HepG2 (cell line): ENCODE measurements around the gene CASP3. TPM values are rescaled to one million over a fixed set of nuclear protein-coding genes. Genes with fewer than 3 reads are reported as not detected.

ENCODE experiments used
- FOSL2 ChIP-seq: sonication (generic); formaldehyde crosslinking; IDR thresholded peaks from 2 replicates; pipeline ENCODE4 v1.4.0; 2020; ENCODE audit warnings: missing genetic modification reagents
- GATAD2A ChIP-seq: IDR thresholded peaks from 2 replicates; pipeline ENCODE4 v1.6.1; 2016
- HOXA9 ChIP-seq: sonication (generic); formaldehyde crosslinking; IDR thresholded peaks from 2 replicates; pipeline ENCODE4 v1.8.1; 2022; ENCODE audit warnings: missing genetic modification reagents, mild to moderate bottlenecking, moderate library complexity, borderline replicate concordance
- KLF11 ChIP-seq: IDR thresholded peaks from 2 replicates; pipeline ENCODE4 v1.6.1; 2016; ENCODE audit warnings: missing compliant biosample characterization
- LCORL ChIP-seq, 2 experiments: fragments of 450-650 bp in 1 of 2; sonication (generic) in 1 of 2; formaldehyde crosslinking in 1 of 2; IDR thresholded peaks; 2 replicates each; pipeline versions ENCODE4 v1.5.0 to v1.6.1; 2017 to 2020; ENCODE audit warnings: antibody characterized with exemption in 1 of 2, missing genetic modification reagents in 1 of 2
- NR2F6 ChIP-seq, 2 experiments: IDR thresholded peaks; 2 replicates each; pipeline ENCODE4 v1.6.1; 2016; ENCODE audit warnings: antibody characterized with exemption in 1 of 2, mild to moderate bottlenecking in 1 of 2
- PRMT3 ChIP-seq: sonication (generic); formaldehyde crosslinking; IDR thresholded peaks from 2 replicates; pipeline ENCODE4 v1.8.1; 2022; ENCODE audit warnings: low read depth, mild to moderate bottlenecking, moderate library complexity, missing genetic modification reagents, borderline replicate concordance
- RFX1 ChIP-seq: fragments of 450-650 bp; IDR thresholded peaks from 2 replicates; pipeline ENCODE4 v1.6.1; 2017
- SALL1 ChIP-seq: sonication (generic); formaldehyde crosslinking; IDR thresholded peaks from 2 replicates; pipeline ENCODE4 v1.8.0; 2022; ENCODE audit warnings: mild to moderate bottlenecking, missing genetic modification reagents
- ZFX ChIP-seq: sonication (generic); formaldehyde crosslinking; IDR thresholded peaks from 2 replicates; pipeline ENCODE4 v1.4.0; 2020; ENCODE audit warnings: mild to moderate bottlenecking, low read depth, missing genetic modification reagents, moderate library complexity
- ZMYM4 ChIP-seq: sonication (generic); formaldehyde crosslinking; IDR thresholded peaks from 2 replicates; pipeline ENCODE4 v1.8.1; 2023; ENCODE audit warnings: mild to moderate bottlenecking, missing genetic modification reagents
- ZNF34 ChIP-seq: sonication (generic); formaldehyde crosslinking; IDR thresholded peaks from 2 replicates; pipeline ENCODE4 v1.4.0; 2020; ENCODE audit warnings: mild to moderate bottlenecking, missing genetic modification reagents, borderline replicate concordance
- polyA plus RNA-seq, 8 experiments: library from polyadenylated mRNA; depleted of rRNA in 3 of 8; stranded (reverse) in 7 of 8; unstranded in 1 of 8; fragments of >200 nt; fragmentation: Illumina TruSeq in 4 of 8; extraction: Trizol in 4 of 8; gene quantifications; 2 replicates each; pipeline versions ENCODE4 v1.2.1 to v1.2.3, GENCODE V29; 2011 to 2016; ENCODE audit warnings: low read depth in 4 of 8, missing spikeins in 1 of 8, mixed read lengths in 1 of 8; ENCODE audit not compliant: insufficient read depth in 1 of 8
- total RNA-seq, 5 experiments: library from RNA; depleted of rRNA; stranded (reverse); fragments of >200 nt; fragmentation: Illumina TruSeq; extraction: Trizol; gene quantifications; 2 replicates each; pipeline ENCODE4 v1.2.3, GENCODE V29; 2016; ENCODE audit warnings: low read depth in 1 of 5
- TF ChIP-seq, protein P1 (sequence below): sonication (generic); formaldehyde crosslinking; IDR thresholded peaks from 2 replicates; pipeline ENCODE4 v1.4.0; 2020; ENCODE audit warnings: missing genetic modification reagents, low read depth, mild to moderate bottlenecking, borderline replicate concordance
- TF ChIP-seq, protein P2 (sequence below): sonication (generic); formaldehyde crosslinking; IDR thresholded peaks from 2 replicates; pipeline ENCODE4 v1.4.0; 2020; ENCODE audit warnings: missing genetic modification reagents
- TF ChIP-seq, protein P3 (sequence below): sonication (generic); formaldehyde crosslinking; IDR thresholded peaks from 2 replicates; pipeline ENCODE4 v1.4.0; 2020; ENCODE audit warnings: missing genetic modification reagents
- TF ChIP-seq, protein P4 (sequence below): sonication (generic); formaldehyde crosslinking; IDR thresholded peaks from 2 replicates; pipeline ENCODE4 v1.5.0; 2020; ENCODE audit warnings: missing genetic modification reagents
- TF ChIP-seq, protein P5 (sequence below): sonication (generic); formaldehyde crosslinking; IDR thresholded peaks from 2 replicates; pipeline ENCODE4 v1.4.0; 2020; ENCODE audit warnings: missing genetic modification reagents
- TF ChIP-seq, protein P6 (sequence below): sonication (generic); formaldehyde crosslinking; IDR thresholded peaks from 2 replicates; pipeline ENCODE4 v1.4.0; 2020; ENCODE audit warnings: missing genetic modification reagents

CASP3 gene
- total and polyA plus RNA-seq, 2 of the 13 experiments (the other 11 are each of a cell fraction or from before 2014, with no cell fraction given) = 26.0 to 77.8 TPM

DNA sequence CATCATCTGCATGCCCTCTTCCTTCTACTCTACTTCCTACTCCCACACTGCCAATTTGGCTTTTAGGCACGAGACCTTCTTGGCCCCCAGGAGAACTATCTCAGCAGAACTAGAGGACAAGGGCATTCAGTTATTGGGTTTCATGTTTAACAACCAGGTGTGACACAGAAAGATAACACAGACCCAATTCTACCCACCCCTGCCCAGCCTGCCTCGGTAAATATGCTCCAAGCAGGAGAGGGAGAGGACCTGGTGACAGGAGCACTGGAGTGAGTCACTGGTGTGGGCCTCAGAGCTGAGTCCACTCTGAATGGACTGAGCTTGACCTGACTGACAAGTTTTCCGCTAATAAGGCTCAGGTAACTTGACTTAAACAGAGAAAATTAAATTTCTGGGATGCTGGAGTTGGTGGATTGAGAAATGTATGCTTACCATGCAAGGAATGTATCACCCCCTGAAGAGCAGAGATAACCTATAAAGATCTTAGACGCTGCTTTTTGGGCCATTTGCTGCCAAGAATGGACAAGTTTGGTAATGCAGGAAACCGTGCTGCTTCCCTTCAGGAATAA, 52.5 kb downstream of the CASP3 start (continued):
- TF ChIP-seq, protein P1, sequence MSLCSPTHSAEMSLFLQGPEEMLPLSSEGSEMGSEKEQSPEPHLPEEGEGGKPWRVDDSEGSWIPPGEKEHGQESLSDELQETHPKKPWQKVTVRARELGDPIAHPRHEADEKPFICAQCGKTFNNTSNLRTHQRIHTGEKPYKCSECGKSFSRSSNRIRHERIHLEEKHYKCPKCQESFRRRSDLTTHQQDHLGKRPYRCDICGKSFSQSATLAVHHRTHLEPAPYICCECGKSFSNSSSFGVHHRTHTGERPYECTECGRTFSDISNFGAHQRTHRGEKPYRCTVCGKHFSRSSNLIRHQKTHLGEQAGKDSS = peak; percentile 100
- TF ChIP-seq SALL1 (CRISPR knock-in tag) (0 out of 2 replicates have a peak, but pooled peaks have one; percentile 22), PRMT3 (CRISPR knock-in tag) (no peak), LCORL (IDR thresholded peaks at IDR 0.05) (no peak), LCORL (CRISPR knock-in tag; IDR thresholded peaks at IDR 0.05) (peak; percentile 71), GATAD2A (CRISPR knock-in tag) (peak; percentile 48; the same call in 1 of the 2 replicates), NR2F6 (IDR thresholded peaks at IDR 0.05) (no peak), NR2F6 (CRISPR knock-in tag; IDR thresholded peaks at IDR 0.05) (peak; percentile 25; the same call in 1 of the 2 replicates), ZMYM4 (CRISPR knock-in tag) (0 out of 2 replicates have a peak, but pooled peaks have one; percentile 30), ZNF34 (CRISPR knock-in tag) (no peak), HOXA9 (no peak), RFX1 (no peak), ZFX (CRISPR knock-in tag) (peak; percentile 30; the same call in 1 of the 2 replicates), KLF11 (CRISPR knock-in tag) (0 out of 2 replicates have a peak, but pooled peaks have one; percentile 30), FOSL2 (peak; percentile 91)
- TF ChIP-seq, protein P2, sequence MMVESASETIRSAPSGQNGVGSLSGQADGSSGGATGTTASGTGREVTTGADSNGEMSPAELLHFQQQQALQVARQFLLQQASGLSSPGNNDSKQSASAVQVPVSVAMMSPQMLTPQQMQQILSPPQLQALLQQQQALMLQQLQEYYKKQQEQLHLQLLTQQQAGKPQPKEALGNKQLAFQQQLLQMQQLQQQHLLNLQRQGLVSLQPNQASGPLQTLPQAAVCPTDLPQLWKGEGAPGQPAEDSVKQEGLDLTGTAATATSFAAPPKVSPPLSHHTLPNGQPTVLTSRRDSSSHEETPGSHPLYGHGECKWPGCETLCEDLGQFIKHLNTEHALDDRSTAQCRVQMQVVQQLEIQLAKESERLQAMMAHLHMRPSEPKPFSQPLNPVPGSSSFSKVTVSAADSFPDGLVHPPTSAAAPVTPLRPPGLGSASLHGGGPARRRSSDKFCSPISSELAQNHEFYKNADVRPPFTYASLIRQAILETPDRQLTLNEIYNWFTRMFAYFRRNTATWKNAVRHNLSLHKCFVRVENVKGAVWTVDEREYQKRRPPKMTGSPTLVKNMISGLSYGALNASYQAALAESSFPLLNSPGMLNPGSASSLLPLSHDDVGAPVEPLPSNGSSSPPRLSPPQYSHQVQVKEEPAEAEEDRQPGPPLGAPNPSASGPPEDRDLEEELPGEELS (CRISPR knock-in tag) = peak; percentile 27; the same call in 1 of the 2 replicates
- TF ChIP-seq, protein P3, sequence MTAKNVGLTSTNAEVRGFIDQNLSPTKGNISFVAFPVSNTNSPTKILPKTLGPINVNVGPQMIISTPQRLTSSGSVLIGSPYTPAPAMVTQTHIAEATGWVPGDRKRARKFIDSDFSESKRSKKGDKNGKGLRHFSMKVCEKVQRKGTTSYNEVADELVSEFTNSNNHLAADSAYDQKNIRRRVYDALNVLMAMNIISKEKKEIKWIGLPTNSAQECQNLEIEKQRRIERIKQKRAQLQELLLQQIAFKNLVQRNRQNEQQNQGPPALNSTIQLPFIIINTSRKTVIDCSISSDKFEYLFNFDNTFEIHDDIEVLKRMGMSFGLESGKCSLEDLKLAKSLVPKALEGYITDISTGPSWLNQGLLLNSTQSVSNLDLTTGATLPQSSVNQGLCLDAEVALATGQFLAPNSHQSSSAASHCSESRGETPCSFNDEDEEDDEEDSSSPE (CRISPR knock-in tag) = no peak
- TF ChIP-seq, protein P4, sequence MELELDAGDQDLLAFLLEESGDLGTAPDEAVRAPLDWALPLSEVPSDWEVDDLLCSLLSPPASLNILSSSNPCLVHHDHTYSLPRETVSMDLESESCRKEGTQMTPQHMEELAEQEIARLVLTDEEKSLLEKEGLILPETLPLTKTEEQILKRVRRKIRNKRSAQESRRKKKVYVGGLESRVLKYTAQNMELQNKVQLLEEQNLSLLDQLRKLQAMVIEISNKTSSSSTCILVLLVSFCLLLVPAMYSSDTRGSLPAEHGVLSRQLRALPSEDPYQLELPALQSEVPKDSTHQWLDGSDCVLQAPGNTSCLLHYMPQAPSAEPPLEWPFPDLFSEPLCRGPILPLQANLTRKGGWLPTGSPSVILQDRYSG = no peak
- TF ChIP-seq, protein P5, sequence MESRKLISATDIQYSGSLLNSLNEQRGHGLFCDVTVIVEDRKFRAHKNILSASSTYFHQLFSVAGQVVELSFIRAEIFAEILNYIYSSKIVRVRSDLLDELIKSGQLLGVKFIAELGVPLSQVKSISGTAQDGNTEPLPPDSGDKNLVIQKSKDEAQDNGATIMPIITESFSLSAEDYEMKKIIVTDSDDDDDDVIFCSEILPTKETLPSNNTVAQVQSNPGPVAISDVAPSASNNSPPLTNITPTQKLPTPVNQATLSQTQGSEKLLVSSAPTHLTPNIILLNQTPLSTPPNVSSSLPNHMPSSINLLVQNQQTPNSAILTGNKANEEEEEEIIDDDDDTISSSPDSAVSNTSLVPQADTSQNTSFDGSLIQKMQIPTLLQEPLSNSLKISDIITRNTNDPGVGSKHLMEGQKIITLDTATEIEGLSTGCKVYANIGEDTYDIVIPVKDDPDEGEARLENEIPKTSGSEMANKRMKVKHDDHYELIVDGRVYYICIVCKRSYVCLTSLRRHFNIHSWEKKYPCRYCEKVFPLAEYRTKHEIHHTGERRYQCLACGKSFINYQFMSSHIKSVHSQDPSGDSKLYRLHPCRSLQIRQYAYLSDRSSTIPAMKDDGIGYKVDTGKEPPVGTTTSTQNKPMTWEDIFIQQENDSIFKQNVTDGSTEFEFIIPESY = peak; percentile 60; the same call in 1 of the 2 replicates
- TF ChIP-seq, protein P6, sequence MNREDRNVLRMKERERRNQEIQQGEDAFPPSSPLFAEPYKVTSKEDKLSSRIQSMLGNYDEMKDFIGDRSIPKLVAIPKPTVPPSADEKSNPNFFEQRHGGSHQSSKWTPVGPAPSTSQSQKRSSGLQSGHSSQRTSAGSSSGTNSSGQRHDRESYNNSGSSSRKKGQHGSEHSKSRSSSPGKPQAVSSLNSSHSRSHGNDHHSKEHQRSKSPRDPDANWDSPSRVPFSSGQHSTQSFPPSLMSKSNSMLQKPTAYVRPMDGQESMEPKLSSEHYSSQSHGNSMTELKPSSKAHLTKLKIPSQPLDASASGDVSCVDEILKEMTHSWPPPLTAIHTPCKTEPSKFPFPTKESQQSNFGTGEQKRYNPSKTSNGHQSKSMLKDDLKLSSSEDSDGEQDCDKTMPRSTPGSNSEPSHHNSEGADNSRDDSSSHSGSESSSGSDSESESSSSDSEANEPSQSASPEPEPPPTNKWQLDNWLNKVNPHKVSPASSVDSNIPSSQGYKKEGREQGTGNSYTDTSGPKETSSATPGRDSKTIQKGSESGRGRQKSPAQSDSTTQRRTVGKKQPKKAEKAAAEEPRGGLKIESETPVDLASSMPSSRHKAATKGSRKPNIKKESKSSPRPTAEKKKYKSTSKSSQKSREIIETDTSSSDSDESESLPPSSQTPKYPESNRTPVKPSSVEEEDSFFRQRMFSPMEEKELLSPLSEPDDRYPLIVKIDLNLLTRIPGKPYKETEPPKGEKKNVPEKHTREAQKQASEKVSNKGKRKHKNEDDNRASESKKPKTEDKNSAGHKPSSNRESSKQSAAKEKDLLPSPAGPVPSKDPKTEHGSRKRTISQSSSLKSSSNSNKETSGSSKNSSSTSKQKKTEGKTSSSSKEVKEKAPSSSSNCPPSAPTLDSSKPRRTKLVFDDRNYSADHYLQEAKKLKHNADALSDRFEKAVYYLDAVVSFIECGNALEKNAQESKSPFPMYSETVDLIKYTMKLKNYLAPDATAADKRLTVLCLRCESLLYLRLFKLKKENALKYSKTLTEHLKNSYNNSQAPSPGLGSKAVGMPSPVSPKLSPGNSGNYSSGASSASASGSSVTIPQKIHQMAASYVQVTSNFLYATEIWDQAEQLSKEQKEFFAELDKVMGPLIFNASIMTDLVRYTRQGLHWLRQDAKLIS = no peak
